ENCODE measurements around the gene KLHL21.

KLHL21 gene

DNA sequence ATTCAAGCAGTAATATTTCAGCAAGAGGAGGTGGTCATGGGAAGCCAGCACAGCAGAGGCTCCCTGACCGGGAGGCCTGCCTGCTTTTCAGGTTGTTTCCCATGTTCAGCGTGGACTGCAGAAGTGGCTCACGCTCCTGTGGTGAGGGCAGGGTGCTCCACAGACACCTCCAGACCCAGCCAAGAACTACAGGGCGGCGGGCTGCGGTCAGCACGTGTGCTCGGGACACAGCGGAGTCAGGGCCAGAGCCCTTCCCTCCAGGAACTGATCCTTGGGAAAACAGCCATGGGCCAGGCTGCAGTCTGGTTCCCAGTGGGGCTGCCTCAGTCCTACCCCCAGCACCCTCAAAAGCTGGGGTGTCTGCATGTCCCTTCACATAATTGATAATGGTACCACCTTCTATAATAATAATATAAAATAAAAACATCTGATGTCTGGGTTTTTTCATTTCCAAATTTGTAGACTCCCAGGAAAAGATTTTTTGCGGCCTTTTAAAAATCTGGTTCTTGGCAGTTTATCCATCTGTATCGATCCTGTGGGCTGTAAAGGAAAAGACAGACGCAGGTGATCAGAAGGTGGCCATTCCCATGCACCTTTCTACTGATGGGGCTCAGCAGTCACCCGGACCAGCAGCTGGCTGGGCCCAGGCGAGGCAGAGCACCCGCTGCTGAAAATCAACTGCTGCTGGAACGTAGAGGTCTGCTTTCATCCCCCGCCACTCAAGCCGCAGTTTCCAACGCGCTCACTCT, 32.7 kb upstream of the KLHL21 start:
- Histone ChIP-seq H3K36me3 (ENCODE audit: insufficient read depth, low read length) (peaks cover 75% of the 10 kb centered on the region), H3K27ac (ENCODE audit: low read depth, low read length, poor library complexity, severe bottlenecking) (no peak overlapping the region), H3K4me3 (ENCODE audit: low read depth, low read length, poor library complexity, severe bottlenecking) (no peak overlapping the region), H3F3A (ENCODE audit: insufficient read depth, low read length) (peaks cover 4% of the 10 kb centered on the region; the same call in 1 of the 2 replicates), H3K4me1 (ENCODE audit: insufficient read depth, low read length, severe bottlenecking) (peaks cover 18% of the 10 kb centered on the region), H3K4me2 (ENCODE audit: low read length) (no peak overlapping the region), H2AFZ (ENCODE audit: low read length) (no peak overlapping the region), H3K9me2 (ENCODE audit: low read depth, low read length) (no peaks in the 10 kb centered on the region), H3K9ac (ENCODE audit: low read length) (no peak overlapping the region), H3K79me2 (ENCODE audit: insufficient read depth, low read length) (no peaks in the 10 kb centered on the region), H3K9me3 (ENCODE audit: low read length) (no peaks in the 10 kb centered on the region), H3K27me3 (ENCODE audit: insufficient read depth, low read length) (no peaks in the 10 kb centered on the region), H4K20me1 (ENCODE audit: insufficient read depth, low read length) (no peaks in the 10 kb centered on the region)
- no peak for TF ChIP-seq EZH2 (IDR thresholded peaks at IDR 0.05; ENCODE audit: borderline replicate concordance, low read length)
- TF ChIP-seq, protein P1, sequence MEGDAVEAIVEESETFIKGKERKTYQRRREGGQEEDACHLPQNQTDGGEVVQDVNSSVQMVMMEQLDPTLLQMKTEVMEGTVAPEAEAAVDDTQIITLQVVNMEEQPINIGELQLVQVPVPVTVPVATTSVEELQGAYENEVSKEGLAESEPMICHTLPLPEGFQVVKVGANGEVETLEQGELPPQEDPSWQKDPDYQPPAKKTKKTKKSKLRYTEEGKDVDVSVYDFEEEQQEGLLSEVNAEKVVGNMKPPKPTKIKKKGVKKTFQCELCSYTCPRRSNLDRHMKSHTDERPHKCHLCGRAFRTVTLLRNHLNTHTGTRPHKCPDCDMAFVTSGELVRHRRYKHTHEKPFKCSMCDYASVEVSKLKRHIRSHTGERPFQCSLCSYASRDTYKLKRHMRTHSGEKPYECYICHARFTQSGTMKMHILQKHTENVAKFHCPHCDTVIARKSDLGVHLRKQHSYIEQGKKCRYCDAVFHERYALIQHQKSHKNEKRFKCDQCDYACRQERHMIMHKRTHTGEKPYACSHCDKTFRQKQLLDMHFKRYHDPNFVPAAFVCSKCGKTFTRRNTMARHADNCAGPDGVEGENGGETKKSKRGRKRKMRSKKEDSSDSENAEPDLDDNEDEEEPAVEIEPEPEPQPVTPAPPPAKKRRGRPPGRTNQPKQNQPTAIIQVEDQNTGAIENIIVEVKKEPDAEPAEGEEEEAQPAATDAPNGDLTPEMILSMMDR (IDR thresholded peaks at IDR 0.05; ENCODE audit: low read length): no peak

DNA sequence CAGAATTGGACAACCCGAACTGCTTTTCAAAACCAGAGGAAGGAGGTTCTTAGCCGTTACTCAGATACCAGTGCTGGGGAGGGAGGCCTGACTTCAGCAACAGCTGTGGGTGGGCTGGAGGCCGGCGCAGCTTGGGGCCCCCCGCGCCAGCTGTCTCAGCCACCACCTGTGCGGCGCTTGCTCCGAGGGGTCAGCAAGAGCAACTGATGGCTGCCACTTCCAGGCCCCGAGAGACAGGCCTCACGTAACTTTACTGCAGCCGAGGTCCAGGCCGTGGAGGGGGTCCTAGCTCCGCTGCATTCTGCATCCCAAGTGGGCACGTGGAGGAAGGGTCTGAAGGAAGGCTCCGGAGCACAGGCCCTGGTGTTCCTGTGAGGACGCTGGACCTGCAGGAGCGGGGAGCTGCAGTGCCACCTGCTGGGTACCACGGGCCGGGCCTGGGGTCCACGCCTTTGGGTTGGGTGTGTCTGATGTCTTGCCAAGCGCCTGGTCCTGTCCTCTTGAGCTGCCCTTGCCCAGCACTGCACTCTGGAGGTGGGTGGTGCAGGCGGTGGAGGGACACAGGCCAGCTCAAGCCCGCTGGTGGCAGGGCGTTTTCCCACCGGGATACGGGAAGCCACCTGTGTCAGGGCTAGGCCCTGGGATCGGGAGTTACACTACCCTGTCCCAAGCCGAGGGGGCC, 31.8 kb upstream of the KLHL21 start:
- peak overlapping the region; percentile 93 for H3K27ac ChIP-seq (ENCODE audit: low read depth, low read length, poor library complexity, severe bottlenecking)
- H3K9me2 ChIP-seq (ENCODE audit: low read depth, low read length): no peaks in the 10 kb centered on the region
- no peaks in the 10 kb centered on the region for H3K27me3 ChIP-seq (ENCODE audit: insufficient read depth, low read length)
- no peak overlapping the region for H3K4me3 ChIP-seq (ENCODE audit: low read depth, low read length, poor library complexity, severe bottlenecking)
- H3K4me2 ChIP-seq (ENCODE audit: low read length): peak overlapping the region; percentile 23; the same call in 1 of the 2 replicates
- peaks cover 18% of the 10 kb centered on the region for H3K4me1 ChIP-seq (ENCODE audit: insufficient read depth, low read length, severe bottlenecking)
- no peaks in the 10 kb centered on the region for H3K9me3 ChIP-seq (ENCODE audit: low read length)
- H4K20me1 ChIP-seq (ENCODE audit: insufficient read depth, low read length): no peaks in the 10 kb centered on the region
- H2AFZ ChIP-seq (ENCODE audit: low read length): no peak overlapping the region
- H3K79me2 ChIP-seq (ENCODE audit: insufficient read depth, low read length): no peaks in the 10 kb centered on the region
- H3K36me3 ChIP-seq (ENCODE audit: insufficient read depth, low read length): peaks cover 75% of the 10 kb centered on the region
- peaks cover 4% of the 10 kb centered on the region; the same call in 1 of the 2 replicates for H3F3A ChIP-seq (ENCODE audit: insufficient read depth, low read length)
- H3K9ac ChIP-seq (ENCODE audit: low read length): no peak overlapping the region; the same call in 1 of the 2 replicates
- TF ChIP-seq EZH2 (IDR thresholded peaks at IDR 0.05; ENCODE audit: borderline replicate concordance, low read length): no peak
- TF ChIP-seq, protein P1 (IDR thresholded peaks at IDR 0.05; ENCODE audit: low read length): peak; percentile 77

DNA sequence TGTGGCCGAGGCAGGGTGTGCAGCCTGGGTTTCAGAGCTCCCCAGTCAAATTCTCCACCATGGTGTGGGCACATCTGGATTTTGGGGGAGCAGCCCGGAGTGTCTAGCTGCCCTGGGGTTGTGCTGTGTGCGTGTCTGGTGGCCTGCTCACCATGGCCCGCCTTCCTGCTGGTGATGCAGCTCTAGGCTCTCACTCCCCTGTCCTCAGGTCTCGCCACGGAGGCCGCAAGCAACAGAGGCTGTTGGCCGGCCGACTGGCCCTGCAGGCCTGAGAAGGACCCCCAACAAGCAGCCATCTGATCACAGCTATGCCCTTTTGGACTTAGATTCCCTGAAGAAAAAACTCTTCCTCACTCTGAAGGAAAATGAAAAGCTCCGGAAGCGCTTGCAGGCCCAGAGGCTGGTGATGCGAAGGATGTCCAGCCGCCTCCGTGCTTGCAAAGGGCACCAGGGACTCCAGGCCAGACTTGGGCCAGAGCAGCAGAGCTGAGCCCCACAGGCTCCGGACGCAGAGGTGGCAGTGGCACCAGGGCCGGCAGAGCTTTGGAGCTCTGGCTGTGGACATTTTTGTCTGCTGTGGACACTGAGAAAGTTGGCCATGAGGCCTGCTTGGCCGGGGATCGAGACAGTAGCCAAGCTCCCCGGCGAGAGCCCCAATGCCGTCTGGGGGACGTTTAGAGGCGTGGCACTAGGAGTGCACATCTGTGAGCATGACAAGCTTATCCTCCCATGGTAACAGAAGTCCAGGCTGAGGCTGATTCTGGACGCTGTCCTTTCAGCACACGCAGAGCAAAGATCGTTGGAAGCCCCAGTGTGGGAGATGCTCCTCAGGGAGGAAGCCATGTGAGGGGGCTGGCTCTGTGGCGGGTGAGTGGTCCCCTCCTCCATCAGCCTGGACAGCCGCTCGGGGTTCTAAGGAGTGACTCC, 30.2 kb upstream of the KLHL21 start:
- no peaks in the 10 kb centered on the region for H3K9me3 ChIP-seq (ENCODE audit: low read length)
- H3K9ac ChIP-seq (ENCODE audit: low read length): no peak overlapping the region
- H3K4me3 ChIP-seq (ENCODE audit: low read depth, low read length, poor library complexity, severe bottlenecking): no peak overlapping the region
- TF ChIP-seq, protein P1 (IDR thresholded peaks at IDR 0.05; ENCODE audit: low read length): no peak
- no peak for TF ChIP-seq EZH2 (IDR thresholded peaks at IDR 0.05; ENCODE audit: borderline replicate concordance, low read length)
- peaks cover 4% of the 10 kb centered on the region; the same call in 1 of the 2 replicates for H3F3A ChIP-seq (ENCODE audit: insufficient read depth, low read length)
- no peaks in the 10 kb centered on the region for H3K79me2 ChIP-seq (ENCODE audit: insufficient read depth, low read length)
- peak overlapping the region; percentile 93 for H3K27ac ChIP-seq (ENCODE audit: low read depth, low read length, poor library complexity, severe bottlenecking)
- no peaks in the 10 kb centered on the region for H3K9me2 ChIP-seq (ENCODE audit: low read depth, low read length)
- H3K36me3 ChIP-seq (ENCODE audit: insufficient read depth, low read length): peaks cover 75% of the 10 kb centered on the region
- H3K4me1 ChIP-seq (ENCODE audit: insufficient read depth, low read length, severe bottlenecking): peaks cover 18% of the 10 kb centered on the region
- H2AFZ ChIP-seq (ENCODE audit: low read length): no peak overlapping the region
- H4K20me1 ChIP-seq (ENCODE audit: insufficient read depth, low read length): no peaks in the 10 kb centered on the region
- H3K27me3 ChIP-seq (ENCODE audit: insufficient read depth, low read length): no peaks in the 10 kb centered on the region
- H3K4me2 ChIP-seq (ENCODE audit: low read length): no peak overlapping the region
